HG03469 (cell line): ENCODE measurements around the gene AFF2.
A peak's percentile ranks its signal among the peaks of the same experiment; 100 is the strongest.

Experiments used
- ATAC-seq: cut with Tn5 transposase; IDR thresholded peaks from one replicate; pipeline ENCODE4 v1.9.1; 2021; ENCODE audit warnings: mild to moderate bottlenecking, moderate library complexity, moderate number of reproducible peaks; ENCODE audit not compliant: unreplicated experiment

AFF2 gene

DNA sequence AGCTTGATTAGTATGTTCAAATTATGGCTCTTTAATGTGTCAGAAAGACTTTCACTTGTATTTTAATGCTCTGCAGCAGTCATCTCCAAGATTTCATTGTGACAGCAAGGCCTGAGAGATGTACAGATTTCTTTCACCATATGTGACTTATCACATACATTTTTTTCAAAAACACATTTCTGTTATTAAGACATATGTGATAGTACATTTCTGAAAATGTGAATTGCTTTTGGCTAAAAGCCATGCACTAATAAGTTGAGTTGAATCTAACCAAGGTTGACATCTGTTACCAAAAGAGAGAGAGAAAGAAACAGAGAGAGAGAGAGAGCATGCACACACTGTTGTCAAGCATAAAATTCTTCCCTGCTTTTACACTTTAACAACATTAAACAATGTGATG lies 409.3 kb downstream of the AFF2 start:
- no peak for ATAC-seq

DNA sequence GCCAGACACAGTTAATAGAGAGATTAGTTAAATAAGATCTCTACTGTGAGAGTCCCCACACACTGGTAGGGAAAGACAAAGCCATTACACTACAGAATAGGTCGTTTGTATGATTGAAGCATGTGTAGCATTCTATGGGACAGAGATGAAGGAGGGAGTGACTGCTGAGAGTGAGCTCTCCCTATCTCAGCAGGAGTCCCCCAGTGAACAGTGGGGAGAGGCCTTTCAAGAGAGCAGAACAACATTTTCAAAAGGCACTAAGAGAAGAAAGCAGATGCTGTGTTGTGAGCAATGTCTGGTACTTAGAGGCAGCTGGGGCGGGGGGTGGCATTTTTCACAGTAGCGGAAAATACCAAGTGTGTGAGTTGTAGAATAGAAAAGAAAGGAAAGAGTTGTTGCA lies 413.6 kb downstream of the AFF2 start:
- no peak for ATAC-seq

DNA sequence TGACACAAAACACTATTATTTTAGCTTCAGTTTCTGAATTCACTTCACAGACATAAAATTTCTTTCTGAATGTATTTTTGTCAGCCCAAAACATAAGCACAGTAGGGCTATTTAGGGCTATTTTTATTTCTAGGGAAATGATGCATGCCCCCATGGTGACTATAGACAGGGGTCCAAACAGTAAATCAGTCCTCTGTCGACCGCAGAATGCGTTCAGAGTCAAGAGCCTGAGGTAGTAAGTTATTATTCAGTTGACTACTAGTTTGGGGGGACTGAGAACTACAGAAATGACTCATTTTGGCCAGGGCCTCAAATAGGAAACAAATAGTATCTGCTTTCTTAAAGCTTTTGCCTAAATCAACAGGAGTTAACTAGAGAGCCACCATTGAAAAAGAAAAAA lies 414.4 kb downstream of the AFF2 start:
- ATAC-seq: peak; percentile 83

DNA sequence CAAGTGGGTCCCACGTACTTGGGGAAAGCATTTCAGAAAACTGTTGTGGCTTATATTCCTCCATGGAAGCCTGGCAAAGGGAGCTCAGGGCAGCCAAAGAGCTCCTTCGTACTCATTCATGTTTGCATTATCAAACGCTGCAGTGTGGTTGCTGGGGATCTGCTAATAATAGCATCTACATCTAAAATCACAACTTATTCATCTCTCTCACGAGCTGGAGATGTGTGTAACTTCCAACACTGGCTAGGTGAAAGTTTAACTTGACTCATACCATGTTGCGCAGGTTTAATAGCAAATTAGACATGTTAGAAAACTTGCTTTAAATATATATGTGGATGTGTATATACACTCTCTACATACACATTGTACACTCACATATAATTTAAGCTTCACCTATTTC lies 415.1 kb downstream of the AFF2 start:
- ATAC-seq: no peak

DNA sequence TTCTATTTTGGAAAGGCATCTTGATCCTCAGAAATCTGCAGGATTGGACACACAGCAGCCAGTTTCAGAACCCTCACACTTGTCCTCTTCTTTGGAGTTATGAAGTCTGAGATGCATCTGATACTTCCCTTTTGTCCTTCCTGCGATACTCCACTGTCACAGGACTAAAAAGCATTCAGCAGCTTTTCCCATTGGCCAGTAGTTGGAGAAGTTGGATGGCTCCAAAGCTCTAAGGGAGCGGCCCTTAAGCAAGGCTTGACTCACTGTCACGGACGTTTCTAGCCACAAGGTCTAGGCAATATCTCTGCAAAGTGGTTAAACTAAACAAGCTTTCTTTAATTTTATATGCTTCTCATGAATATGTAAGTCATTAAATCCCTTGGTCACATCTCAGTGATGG lies 417.0 kb downstream of the AFF2 start:
- ATAC-seq: no peak

DNA sequence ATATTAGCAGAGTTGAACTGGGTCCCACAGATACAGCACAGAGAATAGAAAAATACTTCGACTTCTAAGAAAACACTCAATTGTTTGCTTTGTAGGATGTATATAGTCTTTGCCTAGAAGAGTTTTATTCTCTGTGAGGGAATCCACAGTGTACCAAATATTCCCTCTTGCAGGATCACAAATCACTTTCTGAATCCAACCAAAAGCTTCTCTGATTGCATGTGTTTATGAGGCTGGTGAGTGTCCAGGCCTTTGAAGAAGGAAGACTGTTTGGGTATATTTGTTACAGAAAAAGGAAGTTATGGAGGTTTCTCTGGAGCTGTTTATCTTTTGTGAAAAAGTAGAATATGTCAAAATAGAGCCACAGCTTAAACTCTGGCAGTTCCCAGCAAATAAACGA lies 423.2 kb downstream of the AFF2 start:
- no peak for ATAC-seq

DNA sequence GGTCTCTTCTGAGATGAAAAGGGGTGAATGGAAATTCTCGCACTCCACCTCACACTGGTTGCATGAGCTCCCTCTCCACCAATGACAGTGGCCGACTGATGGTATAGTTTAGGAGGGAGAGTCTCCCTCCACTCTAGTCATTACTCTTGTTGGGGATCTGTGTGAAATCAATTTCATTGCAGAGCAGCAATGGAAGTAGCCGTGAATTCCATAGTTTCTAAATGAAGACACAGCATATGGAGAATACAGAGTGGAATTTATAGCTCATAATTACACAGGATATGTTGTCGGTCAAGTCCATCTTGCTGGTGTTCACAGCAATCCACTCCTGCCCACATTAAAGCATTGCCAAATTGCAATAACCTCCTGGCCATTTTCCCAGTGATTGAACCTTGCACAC lies 426.0 kb downstream of the AFF2 start:
- no peak for ATAC-seq

DNA sequence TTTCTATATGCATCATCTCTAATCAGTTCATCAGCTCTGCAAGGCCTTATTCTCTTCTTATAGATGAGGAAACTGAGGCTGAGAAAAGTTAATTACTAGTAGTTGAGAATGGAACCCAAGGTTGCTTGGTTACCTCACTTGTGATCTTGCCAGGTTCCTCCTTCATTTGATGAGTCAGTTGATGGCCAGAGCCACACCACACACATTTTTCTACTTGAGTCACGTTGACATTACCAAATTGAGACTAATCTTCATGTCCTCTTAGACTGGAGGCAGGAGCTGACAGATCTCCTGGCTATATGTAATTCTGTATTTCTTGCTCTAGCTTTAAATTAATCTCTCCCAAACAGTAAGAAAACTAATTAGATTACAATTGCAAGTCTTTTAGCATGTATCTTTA lies 428.4 kb downstream of the AFF2 start:
- ATAC-seq: no peak

DNA sequence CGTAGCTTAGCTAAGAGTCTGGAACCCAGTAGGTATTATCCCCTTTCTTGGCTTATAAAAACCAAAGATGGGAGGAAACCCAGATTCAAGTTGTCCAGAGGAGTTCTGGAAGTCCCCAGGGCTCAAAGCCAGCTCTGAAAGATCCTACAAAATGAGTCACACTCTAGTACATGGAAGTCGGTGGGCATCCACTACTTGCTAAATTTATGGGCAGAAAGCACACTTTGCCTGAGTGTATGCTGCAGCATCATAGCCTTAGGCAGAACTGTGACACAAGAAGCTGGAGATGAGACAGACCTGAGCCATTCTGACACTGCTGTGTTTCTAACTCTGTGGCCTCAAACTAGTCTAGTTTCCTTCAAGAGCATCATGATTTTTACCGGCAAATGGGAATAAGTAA lies 429.3 kb downstream of the AFF2 start:
- no peak for ATAC-seq

DNA sequence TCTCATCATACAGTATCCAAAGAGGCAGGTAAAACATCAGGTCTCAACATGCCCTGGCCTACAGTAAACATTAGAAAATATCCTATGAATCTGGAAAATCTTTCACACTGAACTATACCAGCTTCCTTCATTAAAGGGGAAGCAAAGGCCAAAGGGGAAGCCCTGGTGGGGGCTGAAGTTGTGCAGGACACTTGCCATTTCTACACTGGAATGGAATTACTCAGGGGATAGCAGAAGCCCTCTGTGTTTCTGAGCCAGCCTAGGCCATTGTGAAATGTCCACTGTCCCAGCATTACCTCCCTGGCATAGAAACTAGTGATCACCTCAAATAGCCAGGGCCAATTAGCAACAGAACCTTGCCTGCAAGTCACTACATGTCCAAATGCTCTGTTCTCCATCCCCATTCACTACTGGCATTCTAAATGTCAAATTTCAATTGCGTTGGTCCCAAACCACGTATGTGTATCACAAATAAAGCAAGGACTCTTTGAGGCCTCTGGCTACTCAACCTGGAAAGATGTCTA lies 429.9 kb downstream of the AFF2 start:
- ATAC-seq: no peak

DNA sequence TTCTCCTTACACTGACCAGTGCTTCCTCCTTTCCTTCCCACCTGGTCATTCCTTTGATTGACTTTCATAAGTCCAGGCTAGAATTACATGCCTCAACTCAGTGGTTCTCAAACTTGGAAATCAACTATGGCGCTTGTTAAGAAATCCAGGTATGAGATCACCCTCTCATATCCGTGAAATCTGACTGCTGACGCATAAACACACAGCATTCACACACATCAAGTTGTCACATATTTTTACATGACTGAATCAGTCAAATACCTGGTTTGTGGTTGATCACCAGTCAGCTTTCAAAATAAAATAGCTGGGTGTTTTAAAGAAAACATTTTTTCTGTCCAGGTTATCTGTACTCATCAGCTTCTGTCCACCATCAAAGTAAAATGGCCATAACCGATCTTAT lies 433.5 kb downstream of the AFF2 start:
- no peak for ATAC-seq

DNA sequence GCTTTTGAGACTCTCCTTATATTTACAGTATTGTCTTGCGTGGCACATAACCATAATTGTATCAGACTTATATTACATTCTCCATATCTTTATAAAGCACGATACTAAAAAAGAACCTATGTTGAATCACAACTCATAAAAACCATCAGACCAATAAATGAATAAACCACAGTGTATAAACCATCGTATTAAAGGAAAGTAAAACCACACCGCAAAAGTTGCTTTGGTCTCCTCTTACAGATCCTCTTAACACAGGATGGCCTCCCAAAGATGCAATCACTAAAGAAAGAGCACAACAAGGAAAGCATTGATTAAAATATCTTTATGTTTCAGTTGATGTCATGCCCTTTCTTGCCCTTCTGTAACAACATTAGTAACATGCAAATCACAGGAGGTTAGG lies 437.9 kb downstream of the AFF2 start:
- ATAC-seq: no peak

DNA sequence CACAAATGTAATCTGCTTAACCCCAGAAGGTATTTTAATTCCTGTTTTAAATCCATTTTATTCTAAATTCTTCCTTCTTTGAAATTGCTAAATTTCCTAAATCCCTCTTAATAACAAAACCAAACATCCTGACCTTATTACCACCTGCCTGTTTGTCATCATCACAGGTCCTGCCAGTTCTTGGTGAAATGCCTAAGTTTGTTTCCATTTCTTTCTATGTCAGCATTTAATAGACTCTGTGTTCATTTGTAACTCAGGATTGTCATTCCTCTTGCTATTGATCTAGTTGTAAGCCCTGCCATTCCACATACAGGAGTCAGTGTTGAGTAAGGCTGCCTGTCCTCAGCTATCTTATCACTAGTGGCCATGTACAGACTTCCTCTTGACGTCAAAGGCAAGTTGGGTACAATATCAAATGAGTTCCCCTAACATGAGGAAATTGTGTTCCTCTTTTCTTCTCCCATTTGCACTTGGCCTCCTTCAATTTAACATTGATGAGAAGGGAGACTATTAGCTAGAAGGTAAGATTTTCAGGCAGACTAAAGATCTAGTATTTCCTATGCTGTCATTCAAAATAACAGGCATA lies 440.1 kb downstream of the AFF2 start:
- ATAC-seq: no peak

DNA sequence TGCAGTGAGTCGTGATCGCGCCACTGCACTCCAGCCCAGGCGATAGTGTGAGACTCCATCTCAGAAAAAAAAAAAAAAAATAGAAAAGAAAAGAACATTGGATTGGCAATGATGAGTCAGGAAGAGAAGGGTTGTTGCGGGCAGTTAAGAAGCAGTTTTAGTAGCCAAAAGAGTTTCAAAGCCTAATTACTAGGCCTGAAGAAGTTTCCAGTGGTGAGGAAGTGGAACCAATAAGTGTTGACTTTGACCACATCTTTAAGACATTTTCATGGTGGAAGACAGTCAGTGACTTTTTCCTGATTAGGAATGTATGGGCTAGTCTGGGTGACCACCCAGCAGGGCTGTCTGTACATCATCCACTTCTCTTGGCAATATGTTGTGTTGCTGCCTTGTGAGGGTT lies 442.3 kb downstream of the AFF2 start:
- ATAC-seq: no peak

DNA sequence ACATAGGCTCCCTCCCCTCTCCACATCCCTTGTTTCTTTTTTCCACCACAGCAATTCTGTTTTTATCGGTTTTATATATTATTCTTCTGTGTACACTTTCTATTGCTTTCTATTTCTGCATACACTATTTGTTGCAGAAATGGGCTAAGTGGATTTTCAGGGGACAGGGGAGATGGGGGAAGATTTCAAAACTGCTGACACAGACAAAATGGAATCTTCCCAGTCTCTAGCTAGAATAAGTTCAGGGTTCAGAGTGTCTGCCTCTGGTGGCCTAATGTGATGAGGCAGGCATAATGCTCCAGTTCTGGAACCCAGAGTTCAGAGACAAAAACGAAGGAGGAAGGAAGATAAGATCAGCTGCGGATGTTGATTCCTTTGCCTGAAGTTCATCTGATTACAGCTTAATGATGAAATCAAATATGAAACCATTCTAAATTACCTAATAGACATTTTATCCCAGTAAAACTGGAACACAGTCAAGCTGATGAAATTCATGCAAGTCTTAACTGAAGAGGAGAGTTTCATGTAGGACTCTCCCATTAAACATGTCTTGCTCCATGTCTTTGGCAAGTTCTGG lies 447.1 kb downstream of the AFF2 start:
- no peak for ATAC-seq

DNA sequence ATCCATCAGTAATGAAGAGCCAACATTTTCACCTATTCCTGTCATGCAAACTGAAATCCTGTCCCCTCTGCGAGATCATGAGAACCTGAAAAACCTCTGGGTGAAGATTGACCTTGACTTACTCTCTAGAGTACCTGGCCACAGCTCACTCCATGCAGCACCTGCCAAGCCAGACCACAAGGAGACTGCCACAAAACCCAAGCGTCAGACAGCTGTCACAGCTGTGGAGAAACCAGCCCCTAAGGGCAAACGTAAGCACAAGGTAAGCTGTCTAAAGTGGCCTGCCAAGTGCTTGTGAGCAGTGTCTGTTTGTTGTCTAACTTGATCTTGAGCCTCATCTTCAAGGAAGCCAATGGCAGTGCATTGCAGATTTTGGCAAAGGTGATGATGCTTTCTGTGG lies 455.9 kb downstream of the AFF2 start:
- no peak for ATAC-seq

DNA sequence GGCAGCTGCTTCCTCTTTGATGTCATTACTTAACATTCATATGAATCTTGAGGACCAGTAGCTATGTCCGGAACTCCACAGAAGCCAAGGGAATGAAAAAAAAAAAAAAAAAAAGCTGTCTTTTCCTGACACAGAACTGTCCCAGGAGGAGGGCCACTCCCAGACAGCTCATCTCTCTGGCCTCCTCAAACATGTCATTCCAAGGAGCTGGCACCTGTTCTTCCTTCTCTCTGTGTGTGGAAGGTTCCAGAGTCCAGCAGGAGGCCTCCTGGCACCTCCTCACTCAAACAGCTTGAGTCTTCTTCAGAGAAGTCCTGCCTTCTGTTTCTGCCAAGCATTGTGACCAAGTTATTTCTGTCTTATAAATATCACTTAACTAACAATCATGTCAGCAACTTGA lies 458.5 kb downstream of the AFF2 start:
- no peak for ATAC-seq

DNA sequence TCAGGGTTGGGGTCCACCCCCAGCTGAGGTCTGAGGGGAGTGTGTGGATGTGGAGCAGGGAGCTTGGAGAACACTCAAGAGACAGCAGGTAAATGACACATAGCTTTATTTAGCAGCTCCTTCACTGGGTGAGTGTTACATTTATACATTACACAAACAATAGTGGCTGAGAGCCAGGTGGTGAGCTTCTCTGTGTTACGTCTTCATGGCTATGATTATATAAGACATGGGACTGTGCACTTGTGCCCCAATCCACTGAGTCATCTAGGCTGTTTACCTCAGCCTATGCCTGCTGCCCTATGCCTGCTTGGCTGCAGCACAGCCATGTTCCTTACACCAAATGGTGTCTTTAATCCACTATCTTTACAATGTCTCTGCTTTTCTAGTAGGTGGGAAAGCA lies 459.6 kb downstream of the AFF2 start:
- no peak for ATAC-seq

DNA sequence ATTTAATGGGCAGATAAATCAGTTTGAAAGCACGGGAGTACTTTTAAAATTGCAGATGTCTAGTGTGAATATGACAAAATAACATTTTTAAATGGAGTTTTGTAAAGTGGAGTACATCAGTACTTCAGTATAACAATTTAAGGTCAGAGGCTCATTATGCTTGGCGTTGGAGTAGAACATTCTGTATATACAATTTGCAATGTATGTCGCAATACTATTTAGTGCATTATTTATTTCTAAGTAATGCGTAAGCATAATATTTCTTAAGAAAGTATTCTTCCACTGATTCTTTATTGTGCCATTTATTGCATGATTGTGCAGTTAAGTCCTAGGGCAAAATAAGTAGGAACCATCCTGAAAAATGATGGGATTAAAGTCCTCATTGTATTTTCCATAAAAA lies 461.6 kb downstream of the AFF2 start:
- no peak for ATAC-seq

DNA sequence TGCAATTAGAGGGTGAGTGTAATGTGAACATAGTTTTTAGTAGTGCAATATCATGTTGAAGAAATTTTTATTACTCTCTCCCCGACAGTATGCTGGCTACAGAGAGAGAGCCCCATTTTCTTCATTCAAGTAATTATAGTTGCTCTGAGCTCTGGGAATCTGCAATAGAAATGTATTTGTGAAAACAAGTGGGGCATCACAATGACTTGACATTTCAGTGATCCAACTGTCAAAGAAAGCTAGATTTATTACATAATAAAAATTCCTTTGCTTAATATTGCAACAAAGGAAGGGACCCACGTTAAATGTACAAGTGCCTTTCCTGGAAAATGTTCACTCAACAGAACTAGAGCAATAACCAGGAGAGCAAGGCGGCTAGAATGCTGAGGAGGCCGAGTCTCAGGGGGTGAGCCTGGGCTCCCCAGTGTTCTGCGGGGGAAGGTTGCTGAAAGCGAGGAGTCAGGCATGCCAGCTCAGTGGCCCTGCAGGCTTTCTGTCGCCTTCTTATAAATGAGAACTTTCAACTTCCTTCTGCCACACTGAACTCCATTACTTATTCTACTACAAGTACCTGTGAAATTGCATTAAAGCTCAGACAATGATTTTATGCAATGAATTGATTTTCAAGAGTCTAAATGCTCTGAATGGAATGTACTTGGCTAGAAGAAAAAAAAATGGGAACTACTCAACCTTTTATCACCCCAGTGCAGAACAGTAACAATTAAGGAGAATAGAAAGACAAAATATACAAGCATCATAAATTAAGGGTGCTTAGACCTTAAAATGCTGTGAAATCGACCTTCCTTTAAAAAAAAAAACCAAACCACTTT lies 476.4 kb downstream of the AFF2 start:
- no peak for ATAC-seq

DNA sequence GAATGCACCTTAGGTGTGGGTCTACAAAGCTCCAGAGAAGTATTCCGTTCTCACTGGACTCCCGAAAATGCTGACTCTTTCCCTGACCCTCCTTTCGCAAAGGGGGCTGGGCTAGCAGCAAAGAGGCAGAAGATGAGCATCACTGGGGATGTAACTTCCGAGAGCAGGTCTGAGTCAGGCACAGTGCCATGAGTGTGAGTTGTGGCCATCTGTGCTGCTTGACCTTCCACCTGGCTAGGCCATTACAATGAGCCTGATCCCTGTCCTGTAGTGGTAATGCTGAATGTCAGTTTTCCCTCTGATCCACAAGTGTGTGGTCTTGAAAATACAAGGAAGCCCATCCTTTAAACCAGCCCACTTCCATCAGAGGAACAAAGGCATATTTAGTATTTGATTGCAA lies 479.4 kb downstream of the AFF2 start:
- no peak for ATAC-seq

DNA sequence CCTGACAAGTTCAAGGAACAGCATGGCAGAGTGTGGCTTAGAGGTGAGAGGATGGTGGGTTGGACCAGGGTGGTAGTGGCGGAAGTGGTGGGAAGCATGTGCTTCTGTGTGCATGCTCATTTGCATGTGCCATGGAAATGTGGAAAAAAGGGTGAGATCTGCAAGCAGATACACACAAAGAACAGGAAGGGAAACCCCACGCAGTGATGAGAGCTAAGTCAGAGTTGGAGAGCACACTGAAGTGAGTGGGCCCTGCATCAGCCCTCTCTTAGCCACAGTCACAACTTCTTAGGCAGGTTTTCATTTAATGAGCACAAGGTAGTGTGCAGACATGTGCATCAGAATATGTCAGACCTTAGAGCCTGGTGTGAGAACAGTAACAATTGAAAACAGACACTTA lies 483.8 kb downstream of the AFF2 start:
- ATAC-seq: peak; percentile 72
